H1 (cell line): ENCODE measurements around the gene SHC1. TPM values are rescaled to one million over a fixed set of nuclear protein-coding genes. Genes with fewer than 3 reads are reported as not detected.

Source experiments
- ATF3 ChIP-seq: IDR thresholded peaks from 2 replicates; pipeline ENCODE4 v1.6.1; 2011; ENCODE audit warnings: low read depth, mild to moderate bottlenecking, low read length; ENCODE audit not compliant: insufficient read depth
- BACH1 ChIP-seq: IDR thresholded peaks from 2 replicates; pipeline ENCODE4 v1.6.1; 2012; ENCODE audit warnings: low read length, improper control_type of control experiment
- CBX5 ChIP-seq: fragments of 300-800, 300-1000 bp; sonication (generic); IDR thresholded peaks from 2 replicates; pipeline ENCODE4 v1.7.1; 2016; ENCODE audit warnings: antibody characterized with exemption, low read length, low read depth
- EP300 ChIP-seq, 2 experiments: IDR thresholded peaks; 1 replicate in 1 of 2; 2 replicates in 1 of 2; pipeline ENCODE4 v1.6.1; 2011 to 2012; ENCODE audit warnings: low read depth in 2 of 2, low read length in 2 of 2, mild to moderate bottlenecking in 2 of 2, borderline replicate concordance in 1 of 2, inconsistent platforms in 1 of 2, moderate library complexity in 1 of 2
- HDAC6 ChIP-seq: IDR thresholded peaks from one replicate; pipeline ENCODE4 v1.7.1; 2012; ENCODE audit warnings: low read depth, mild to moderate bottlenecking, inconsistent platforms, low read length, moderate library complexity
- JUN ChIP-seq: IDR thresholded peaks from 2 replicates; pipeline ENCODE4 v1.6.1; 2011; ENCODE audit warnings: low read depth, mild to moderate bottlenecking, improper control_type of control experiment, low read length
- JUND ChIP-seq: IDR thresholded peaks from 2 replicates; pipeline ENCODE4 v1.6.1; 2011; ENCODE audit warnings: mild to moderate bottlenecking, improper control_type of control experiment, low read length
- KDM1A ChIP-seq: fragments of 200-600, 300-600 bp; sonication (generic); IDR thresholded peaks from 2 replicates; pipeline ENCODE4 v1.7.1; 2016; ENCODE audit warnings: mild to moderate bottlenecking, low read length, borderline replicate concordance
- NANOG ChIP-seq: IDR thresholded peaks from 2 replicates; pipeline ENCODE4 v1.6.1; 2011; ENCODE audit warnings: low read length, low read depth, mild to moderate bottlenecking, inconsistent platforms; ENCODE audit not compliant: insufficient read depth, poor library complexity, severe bottlenecking
- NRF1 ChIP-seq: IDR thresholded peaks from 2 replicates; pipeline ENCODE4 v1.6.1; 2011; ENCODE audit warnings: mild to moderate bottlenecking, low read depth, low read length, improper control_type of control experiment
- POLR2A ChIP-seq, 2 experiments: IDR thresholded peaks; 1 replicate in 1 of 2; 2 replicates in 1 of 2; pipeline ENCODE4 v1.6.1; 2011; ENCODE audit warnings: low read depth in 2 of 2, low read length in 2 of 2, mild to moderate bottlenecking in 2 of 2; ENCODE audit errors: control extremely low read depth in 1 of 2
- RNF2 ChIP-seq: fragments of 200-900, 300-1000 bp; sonication (generic); IDR thresholded peaks from 2 replicates; pipeline ENCODE4 v1.7.1; 2016; ENCODE audit warnings: borderline replicate concordance, low read depth, mild to moderate bottlenecking, antibody characterized with exemption, low read length; ENCODE audit not compliant: poor library complexity, severe bottlenecking; ENCODE audit errors: missing control alignments
- SAP30 ChIP-seq: fragments of 300-600 bp; sonication (generic); IDR thresholded peaks from 2 replicates; pipeline ENCODE4 v1.7.1; 2012; ENCODE audit warnings: low read length, moderate library complexity, mild to moderate bottlenecking, inconsistent platforms; ENCODE audit not compliant: insufficient read depth, insufficient replicate concordance
- SIX5 ChIP-seq: IDR thresholded peaks from 2 replicates; pipeline ENCODE4 v1.6.1; 2011; ENCODE audit warnings: mild to moderate bottlenecking, low read depth, low read length
- SP4 ChIP-seq: IDR thresholded peaks from 2 replicates; pipeline ENCODE4 v1.6.1; 2012; ENCODE audit warnings: low read length, inconsistent platforms
- TAF7 ChIP-seq: optimal IDR thresholded peaks from 2 replicates; pipeline ENCODE3; 2011; ENCODE audit warnings: low read depth, mild to moderate bottlenecking, inconsistent platforms, low read length, moderate library complexity, borderline replicate concordance
- YY1 ChIP-seq: IDR thresholded peaks from 2 replicates; pipeline ENCODE4 v1.6.1; 2011; ENCODE audit warnings: low read depth, mild to moderate bottlenecking, low read length
- polyA plus RNA-seq, 7 experiments: library from polyadenylated mRNA; depleted of rRNA in 3 of 7; stranded (reverse) in 5 of 7; unstranded in 2 of 7; fragments of >200 nt in 5 of 7; fragments of 200-250 nt in 2 of 7; gene quantifications; 1 replicate in 5 of 7; 2 replicates in 1 of 7; 4 replicates in 1 of 7; pipeline versions ENCODE4 v1.2.1 to v1.2.3, GENCODE V29; 2011 to 2013; ENCODE audit warnings: missing spikeins in 2 of 7, mixed read lengths in 2 of 7
- total RNA-seq: library from RNA; stranded (reverse); fragmentation: NEBNext Ultra II Directional; extraction: Animal tissue kit (Norgen Biotek cat#: 25700); gene quantifications from 2 replicates; pipeline ENCODE4 v1.2.1, GENCODE V29; 2021
- TF ChIP-seq, protein P1 (sequence below): IDR thresholded peaks from 2 replicates; pipeline ENCODE4 v1.6.1; 2012; ENCODE audit warnings: low read length, inconsistent platforms

SHC1 gene
- total and polyA plus RNA-seq, 2 of the 8 experiments (the other 6 are each of a cell fraction or from before 2014, with no cell fraction given): 177 to 212 TPM

DNA sequence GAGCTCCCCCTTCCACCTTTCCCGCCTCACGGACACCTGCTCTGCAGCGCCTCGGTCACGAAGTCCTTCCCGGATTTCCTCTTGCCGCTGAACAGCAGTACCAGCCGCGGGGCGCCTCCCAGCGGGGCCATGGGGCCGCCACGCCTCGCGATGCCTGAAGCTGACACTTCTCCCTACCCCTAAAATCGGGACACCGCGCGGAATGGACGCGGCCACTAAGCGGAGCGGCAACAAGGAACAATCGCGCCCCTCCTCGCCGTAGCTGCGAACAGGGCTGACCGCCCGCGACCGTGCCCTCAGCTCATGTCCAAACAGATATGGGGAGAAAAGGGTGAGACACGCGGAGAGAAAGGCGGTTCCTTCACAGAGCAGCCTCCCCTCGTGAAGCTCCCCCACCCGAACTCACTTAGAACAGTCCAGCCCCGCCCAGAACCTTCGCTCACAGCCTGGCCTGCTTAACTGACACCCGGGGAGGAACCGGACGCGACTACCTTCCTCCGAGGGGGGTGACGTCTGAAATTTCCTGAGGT lies 33.9 kb downstream of the SHC1 start, which contains the start of gene PMVK (continued):
- TF ChIP-seq BACH1: peak; percentile 13; the same call in 1 of the 2 replicates
- TF ChIP-seq NANOG: no peak
- TF ChIP-seq YY1: no peak; the same call in 1 of the 2 replicates
- TF ChIP-seq RNF2: no peak
- TF ChIP-seq SIX5: peak; percentile 6; the same call in 1 of the 2 replicates
- no peak; the same call in 1 of the 2 replicates for TF ChIP-seq SP4
- no peak for TF ChIP-seq KDM1A
- TF ChIP-seq CBX5: no peak
- no peak for TF ChIP-seq JUN
- no peak for TF ChIP-seq ATF3
- TF ChIP-seq JUND: no peak
- TF ChIP-seq EP300 (IDR thresholded peaks at IDR 0.05; ENCODE audit: borderline replicate concordance in 1 of 2, low read depth in 2 of 2, low read length in 2 of 2): no peak
- no peak for TF ChIP-seq NRF1
- no peak for TF ChIP-seq HDAC6
- TF ChIP-seq TAF7: no peak
- TF ChIP-seq SAP30: no peak
- TF ChIP-seq, protein P1, sequence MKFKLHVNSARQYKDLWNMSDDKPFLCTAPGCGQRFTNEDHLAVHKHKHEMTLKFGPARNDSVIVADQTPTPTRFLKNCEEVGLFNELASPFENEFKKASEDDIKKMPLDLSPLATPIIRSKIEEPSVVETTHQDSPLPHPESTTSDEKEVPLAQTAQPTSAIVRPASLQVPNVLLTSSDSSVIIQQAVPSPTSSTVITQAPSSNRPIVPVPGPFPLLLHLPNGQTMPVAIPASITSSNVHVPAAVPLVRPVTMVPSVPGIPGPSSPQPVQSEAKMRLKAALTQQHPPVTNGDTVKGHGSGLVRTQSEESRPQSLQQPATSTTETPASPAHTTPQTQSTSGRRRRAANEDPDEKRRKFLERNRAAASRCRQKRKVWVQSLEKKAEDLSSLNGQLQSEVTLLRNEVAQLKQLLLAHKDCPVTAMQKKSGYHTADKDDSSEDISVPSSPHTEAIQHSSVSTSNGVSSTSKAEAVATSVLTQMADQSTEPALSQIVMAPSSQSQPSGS: no peak
- peak in 1 of 2 experiments; percentile 63; a peak in 1 of 3 replicates for TF ChIP-seq POLR2A (IDR thresholded peaks at IDR 0.05; ENCODE audit: control extremely low read depth in 1 of 2, low read depth in 2 of 2, low read length in 2 of 2)
